HG03196 (cell line): ENCODE data around the gene SACS.
"Not testable (repeated sequence)": the region's sequence is repeated elsewhere in the genome, so short reads cannot be mapped to it uniquely, and the experiment has no call there.

Experiments used
- ATAC-seq: cut with Tn5 transposase; IDR thresholded peaks from one replicate; pipeline ENCODE4 v1.9.1; 2021; ENCODE audit not compliant: unreplicated experiment

The SACS gene

GRCh38 chr13:23414682-23415081, 18.8 kb downstream of the SACS start:
- ATAC-seq, result no peak

- no peak for ATAC-seq
Observed at GRCh38 chr13:23411706-23412105, 21.8 kb downstream of the SACS start.

GRCh38 chr13:23411220-23411619, 22.3 kb downstream of the SACS start:
- no peak for ATAC-seq

GRCh38 chr13:23408026-23408425, 25.5 kb downstream of the SACS start:
- no peak for ATAC-seq

DNA sequence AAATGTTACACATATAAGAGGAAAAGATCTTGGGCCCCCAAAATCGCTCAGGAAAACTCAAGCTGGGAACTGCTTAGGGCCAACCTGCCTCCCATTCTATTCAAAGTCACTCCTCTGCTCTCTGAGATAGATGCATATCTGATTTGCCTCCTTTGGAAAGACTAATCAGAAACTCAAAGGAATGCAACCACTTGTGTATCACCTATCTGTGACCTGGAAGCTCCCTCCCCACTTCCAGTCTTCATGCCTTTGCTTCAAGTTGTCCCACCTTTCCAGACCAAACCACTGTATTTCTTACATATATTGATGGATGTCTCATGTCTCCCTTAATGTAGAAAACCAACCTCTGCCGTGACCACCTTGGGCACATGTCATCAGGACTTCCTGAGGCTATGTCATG, 32.3 kb downstream of the SACS start:
- not testable (repeated sequence) for ATAC-seq

DNA sequence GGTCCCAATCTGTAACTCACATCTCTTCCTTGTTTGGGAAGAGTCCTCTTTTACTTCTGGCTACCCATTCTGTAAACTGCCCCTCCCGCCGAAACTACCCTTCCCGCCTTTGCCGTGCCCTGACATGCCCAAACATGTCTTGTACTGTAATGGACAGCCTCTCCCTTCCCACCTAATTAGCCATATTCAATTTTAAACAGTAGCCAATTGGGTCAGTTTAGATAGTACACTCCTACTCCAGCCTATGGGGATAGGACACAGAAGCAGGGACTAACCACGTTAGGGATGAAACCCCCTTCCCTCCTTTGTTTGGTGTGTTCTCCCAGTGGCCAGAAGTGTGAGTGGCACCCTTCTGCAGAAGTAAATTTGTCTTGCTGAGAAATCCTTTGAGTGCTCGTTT, 34.2 kb downstream of the SACS start:
- no peak for ATAC-seq

- no peak for ATAC-seq
Observed at GRCh38 chr13:23394821-23395220, 38.7 kb downstream of the SACS start.

DNA sequence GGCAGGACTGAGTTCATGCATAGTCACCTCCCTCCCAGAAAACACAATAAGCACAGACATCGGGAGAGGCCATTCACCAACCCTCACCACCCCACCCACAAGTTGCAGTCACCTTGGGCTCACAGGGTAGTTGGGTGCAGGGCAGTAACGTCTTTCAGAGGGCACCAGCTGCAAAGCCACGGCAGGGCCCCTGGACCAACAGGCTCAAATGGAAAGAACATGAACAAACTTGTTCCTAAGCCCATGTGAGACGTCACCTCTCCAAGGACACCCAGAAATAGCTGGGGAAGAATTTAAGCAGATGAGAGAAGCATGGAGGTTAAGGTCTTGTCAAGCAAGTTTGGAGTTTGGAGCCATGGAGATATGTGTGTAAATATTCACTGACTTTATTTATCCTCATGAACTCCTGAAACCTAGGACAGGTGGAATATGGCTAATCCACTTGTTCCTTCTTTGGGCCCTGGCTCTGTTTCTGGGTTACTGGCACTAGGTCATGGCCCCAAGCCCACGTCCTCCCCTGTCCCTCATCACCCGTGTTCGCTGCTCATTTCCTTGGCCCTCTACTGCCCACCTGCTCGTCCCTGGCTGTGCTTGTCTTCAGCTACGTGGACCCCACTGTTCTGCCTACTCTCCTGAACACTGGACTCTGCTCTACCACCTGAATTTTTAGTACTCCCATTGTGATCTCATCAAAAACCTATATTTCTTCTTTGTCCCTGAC, 40.4 kb downstream of the SACS start:
- no peak for ATAC-seq

- ATAC-seq, result no peak
Observed at GRCh38 chr13:23392313-23392712, 41.2 kb downstream of the SACS start.

- no peak for ATAC-seq
Observed at GRCh38 chr13:23391752-23392151, 41.8 kb downstream of the SACS start.

GRCh38 chr13:23386533-23386932, 47.0 kb downstream of the SACS start:
- no peak for ATAC-seq

- ATAC-seq, result no peak
Observed at GRCh38 chr13:23385931-23386330, 47.6 kb downstream of the SACS start.

GRCh38 chr13:23384111-23384510, 49.4 kb downstream of the SACS start:
- peak; percentile 86 for ATAC-seq

DNA sequence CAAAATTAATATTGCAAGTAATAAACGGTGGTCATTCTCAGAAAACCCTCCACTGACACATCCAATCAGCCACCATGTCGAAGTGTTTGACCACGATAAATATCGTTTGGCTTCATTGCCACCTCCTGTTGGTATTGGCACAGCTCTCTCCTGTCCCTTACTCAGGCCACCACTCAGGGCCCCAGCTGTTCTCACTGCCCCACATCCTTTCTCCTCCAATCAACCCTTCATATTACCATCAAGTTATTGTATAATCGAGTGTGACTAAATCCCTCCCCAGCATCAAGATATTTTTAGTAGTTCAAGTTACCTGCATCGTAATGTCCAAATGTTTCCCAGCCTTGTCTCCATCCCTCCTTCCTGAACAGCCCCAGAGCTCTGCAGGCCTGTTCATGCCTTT, 50.4 kb downstream of the SACS start:
- ATAC-seq, result no peak

DNA sequence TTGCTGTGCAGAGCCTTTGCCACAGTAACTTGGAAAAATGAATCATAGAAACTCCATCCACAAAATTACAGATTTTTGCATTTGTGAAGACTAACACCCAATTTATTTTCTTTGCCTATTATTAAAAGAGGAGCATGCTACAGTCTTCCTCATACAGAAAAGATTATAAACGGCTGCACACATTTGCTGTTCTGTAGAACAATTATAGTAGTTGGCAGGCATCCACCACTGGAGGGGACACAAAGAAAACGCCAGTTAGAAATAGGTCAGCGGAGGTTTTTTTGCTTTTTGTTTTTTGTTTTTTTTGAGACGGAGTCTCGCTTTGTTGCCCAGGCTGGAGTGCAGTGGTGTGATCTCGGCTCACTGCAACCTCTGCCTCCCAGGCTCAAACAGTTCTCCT, 51.6 kb downstream of the SACS start:
- ATAC-seq, result no peak

DNA sequence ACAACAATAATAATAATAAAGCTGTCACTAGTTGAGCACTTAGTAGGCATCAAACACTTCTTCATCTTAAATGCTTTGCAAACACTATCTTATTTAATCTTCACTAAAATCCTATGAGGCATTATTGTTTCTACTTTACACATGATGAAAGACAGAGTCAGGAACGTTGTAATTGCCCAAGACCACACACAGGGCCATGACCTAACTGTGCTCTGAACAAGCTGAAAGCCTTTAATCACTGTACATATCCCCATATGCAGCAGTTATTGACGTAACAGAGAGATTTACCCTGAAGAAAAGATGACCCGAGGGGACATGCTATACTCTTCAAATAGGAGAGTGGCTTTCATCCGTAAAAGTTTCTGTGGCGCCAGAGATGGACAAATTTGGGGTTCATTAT, 53.0 kb downstream of the SACS start:
- no peak for ATAC-seq

DNA sequence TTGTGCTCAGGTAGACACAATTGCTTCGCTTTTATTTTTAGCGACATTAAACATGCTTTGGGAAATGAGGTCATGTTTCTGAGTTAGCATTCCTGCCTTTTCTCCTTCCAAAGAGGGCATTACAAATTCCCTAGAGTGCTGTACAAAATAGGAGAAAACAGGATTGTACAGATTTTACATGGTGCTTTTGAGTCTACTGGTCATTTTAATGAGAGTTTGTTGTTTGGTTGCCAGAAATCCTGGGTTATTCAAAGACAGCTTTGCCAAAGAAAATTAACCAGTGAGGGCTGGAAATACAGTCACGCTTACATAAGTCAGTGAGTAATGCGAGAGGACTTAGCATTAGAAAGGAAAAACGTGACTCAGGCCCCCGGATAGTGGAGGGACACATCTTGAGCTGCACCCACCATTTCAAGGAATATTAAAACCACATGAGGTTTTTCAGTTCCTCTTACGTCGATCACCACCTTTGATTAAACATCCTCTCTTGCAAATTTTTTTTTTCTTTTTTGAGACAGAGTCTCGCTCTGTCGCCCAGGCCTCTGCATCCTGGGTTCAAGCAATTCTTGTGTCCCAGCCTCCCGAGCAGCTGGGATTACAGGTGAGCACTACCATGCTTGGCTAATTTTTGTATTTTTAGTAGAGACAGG, 55.4 kb downstream of the SACS start:
- no peak for ATAC-seq

DNA sequence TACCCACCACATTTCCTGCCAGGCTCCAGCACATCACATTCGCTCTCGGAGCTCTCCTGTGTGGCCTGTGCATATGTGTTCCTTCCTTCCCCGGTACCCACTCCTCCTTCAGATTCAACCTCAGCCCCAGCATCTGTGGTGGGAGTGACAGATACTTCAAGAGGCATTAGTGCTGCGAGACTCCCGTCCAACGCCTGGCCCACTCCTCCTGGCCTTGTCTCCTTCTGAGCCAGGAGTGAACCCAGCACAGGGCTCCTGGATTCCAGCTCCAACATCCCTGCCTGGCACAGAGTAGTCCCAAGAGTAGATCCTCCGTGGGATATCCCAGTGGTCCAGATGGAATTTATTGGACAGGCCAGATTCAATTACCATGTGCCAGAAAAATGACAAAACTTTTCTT, 55.9 kb downstream of the SACS start:
- ATAC-seq, result no peak

DNA sequence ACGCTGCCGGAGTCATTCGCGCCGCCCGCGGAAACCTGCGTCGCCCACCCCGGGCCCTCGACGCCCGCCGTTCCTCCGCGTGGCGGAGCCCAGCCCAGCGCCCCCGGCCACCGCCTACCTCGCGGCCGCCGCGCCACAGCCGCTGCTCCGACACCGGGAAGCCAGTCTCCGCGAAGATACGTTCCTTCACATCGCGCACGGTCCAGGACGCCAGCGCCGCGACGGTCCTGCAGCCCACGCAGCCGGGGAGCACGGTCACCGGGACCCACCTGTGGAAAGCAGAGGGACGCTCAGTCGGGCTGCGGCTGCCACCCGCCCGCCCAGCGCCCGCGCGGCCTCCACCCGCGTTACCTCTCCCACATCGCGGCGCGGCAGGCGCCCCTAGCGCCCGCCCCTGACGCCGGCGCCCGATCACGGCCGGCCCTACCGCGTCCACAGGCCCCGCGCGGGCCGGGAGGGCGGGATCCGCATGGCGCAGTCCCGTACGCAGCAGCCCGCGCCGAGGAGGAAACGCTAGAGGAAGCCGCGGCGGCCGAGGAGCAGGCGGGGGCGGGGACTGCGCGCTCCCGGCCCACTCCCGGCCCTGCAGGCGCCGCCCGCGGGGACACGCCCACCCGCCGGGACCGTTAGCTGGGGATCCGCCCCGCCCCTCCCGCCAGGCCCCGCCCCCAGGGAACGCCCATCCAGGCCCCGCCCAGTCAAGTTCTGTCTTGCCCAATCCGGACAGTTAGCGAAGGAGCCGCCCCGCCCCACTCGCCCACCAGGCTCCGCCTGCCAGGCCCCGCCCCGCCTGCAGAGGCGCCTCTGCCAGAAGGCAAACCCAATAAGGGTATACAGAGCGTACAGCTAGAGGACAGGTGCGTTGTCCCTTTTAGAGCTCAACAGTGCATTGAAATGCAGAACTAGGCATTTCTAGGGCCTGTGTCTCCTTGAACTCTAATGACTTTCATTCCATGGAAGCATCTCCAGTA, 58.2 kb downstream of the SACS start:
- ATAC-seq, result peak; percentile 82

GRCh38 chr13:23372264-23372906, 61.1 kb downstream of the SACS start:
- ATAC-seq, result no peak

DNA sequence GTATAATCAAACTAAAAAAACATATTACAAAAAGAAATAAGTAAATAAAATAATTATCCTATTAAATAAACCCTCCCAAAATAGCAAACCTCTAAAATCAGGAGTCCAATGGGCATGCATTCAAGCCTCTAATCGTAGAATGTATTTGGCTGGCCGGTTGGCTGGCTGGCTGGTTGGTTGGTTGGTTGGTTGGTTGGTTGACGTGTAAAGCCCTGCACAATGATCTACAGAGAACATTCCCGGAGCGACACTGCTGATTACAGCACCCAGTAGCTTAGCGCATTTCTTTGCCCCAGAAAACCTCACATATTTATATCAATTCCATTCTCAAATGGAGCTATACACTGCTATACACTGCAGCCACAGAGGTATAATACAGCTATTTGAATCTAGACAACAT, 65.6 kb downstream of the SACS start:
- no peak for ATAC-seq
